ENCODE results near the gene TTC33.

DNA sequence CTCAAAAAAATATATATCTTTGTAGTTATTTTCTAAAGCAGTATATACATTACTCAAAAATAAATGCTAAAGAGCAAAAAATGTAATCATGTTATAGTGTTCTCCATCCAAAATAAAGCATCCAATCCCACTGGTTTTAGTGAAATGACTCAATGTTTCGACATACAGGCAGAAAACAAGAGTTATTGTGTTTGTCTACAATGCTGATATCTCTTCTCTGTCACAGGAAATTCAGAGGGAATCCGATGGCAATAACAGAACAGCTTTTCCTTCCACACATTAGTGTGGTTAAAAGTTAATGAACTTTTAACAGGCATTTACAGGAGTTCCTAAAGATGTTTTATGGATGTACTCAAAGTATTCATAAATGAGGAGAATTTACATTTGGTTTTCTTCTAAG is 12.0 kb downstream of the TTC33 start:
- TF ChIP-seq, protein P1, sequence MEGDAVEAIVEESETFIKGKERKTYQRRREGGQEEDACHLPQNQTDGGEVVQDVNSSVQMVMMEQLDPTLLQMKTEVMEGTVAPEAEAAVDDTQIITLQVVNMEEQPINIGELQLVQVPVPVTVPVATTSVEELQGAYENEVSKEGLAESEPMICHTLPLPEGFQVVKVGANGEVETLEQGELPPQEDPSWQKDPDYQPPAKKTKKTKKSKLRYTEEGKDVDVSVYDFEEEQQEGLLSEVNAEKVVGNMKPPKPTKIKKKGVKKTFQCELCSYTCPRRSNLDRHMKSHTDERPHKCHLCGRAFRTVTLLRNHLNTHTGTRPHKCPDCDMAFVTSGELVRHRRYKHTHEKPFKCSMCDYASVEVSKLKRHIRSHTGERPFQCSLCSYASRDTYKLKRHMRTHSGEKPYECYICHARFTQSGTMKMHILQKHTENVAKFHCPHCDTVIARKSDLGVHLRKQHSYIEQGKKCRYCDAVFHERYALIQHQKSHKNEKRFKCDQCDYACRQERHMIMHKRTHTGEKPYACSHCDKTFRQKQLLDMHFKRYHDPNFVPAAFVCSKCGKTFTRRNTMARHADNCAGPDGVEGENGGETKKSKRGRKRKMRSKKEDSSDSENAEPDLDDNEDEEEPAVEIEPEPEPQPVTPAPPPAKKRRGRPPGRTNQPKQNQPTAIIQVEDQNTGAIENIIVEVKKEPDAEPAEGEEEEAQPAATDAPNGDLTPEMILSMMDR (conservative IDR thresholded peaks at IDR 0.05) = no peak
- TF ChIP-seq EZH2 (IDR thresholded peaks at IDR 0.05; ENCODE audit: low read depth) = no peak
